HUES64 (cell line): Measurements from ENCODE around the gene IZUMO4.
"Not testable (repeated sequence)": the region's sequence is repeated elsewhere in the genome, so short reads cannot be mapped to it uniquely, and the experiment has no call there.

Experiments used
- H3K27ac ChIP-seq: 2 replicates; pipeline ENCODE4 v1.7.0; 2013; ENCODE audit warnings: low read depth, low read length, inconsistent platforms
- H3K27me3 ChIP-seq: 2 replicates; pipeline ENCODE4 v1.6.1; 2013; ENCODE audit warnings: mild to moderate bottlenecking, low read length; ENCODE audit not compliant: insufficient read depth
- H3K36me3 ChIP-seq: 2 replicates; pipeline ENCODE4 v1.6.1; 2013; ENCODE audit warnings: mild to moderate bottlenecking, low read length; ENCODE audit not compliant: insufficient read depth
- H3K4me1 ChIP-seq: 2 replicates; pipeline ENCODE4 v1.6.1; 2013; ENCODE audit warnings: mild to moderate bottlenecking, low read length, moderate library complexity; ENCODE audit not compliant: insufficient read depth
- H3K4me3 ChIP-seq: 2 replicates; pipeline ENCODE4 v1.5.1; 2013; ENCODE audit warnings: mild to moderate bottlenecking, low read length, moderate library complexity
- H3K9ac ChIP-seq: 2 replicates; pipeline ENCODE4 v1.6.1; 2013; ENCODE audit warnings: mild to moderate bottlenecking, low read depth, low read length
- H3K9me3 ChIP-seq: 2 replicates; pipeline ENCODE4 v1.6.1; 2013; ENCODE audit warnings: low read depth, low read length; ENCODE audit not compliant: insufficient read depth
- WGBS: fragments of 150-250, 120-280 bp; methylation state at CpG from one replicate; pipeline ENCODE4 v1.1.7; 2013; ENCODE audit warnings: missing lambda C conversion rate; 5-methylcytosine and 5-hydroxymethylcytosine counted together

Gene IZUMO4

DNA sequence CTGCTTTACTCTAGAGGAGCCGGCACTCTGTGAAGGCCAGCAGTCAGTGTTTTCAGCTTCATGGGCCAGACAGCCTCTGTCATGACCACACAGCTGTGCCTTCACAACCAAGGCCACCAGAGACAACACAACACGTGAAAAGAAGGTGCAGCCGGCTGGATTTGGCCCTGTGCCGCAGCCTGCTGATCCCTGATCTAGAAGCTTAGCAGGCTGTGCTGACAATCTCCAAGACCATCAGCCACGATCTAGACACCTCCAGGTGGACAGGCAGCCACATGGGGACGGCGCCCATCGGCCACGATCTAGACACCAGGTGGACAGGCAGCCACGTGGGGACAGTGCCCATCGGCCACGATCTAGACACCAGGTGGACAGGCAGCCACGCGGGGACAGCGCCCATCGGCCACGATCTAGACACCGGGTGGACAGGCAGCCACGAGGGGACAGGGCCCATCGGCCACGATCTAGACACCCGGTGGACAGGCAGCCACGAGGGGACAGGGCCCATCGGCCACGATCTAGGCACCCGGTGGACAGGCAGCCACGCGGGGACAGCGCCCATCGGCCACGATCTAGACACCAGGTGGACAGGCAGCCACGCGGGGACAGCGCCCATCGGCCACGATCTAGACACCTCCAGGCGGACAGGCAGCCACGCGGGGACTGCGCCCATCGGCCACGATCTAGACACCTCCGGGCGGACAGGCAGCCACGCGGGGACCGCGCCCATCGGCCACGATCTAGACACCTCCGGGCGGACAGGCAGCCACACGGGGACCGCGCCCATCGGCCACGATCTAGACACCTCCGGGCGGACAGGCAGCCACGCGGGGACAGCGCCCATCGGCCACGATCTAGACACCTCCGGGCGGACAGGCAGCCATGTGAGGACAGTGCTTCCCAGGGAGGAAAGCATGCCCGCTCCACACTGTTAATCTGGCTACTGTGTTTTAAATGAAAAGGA is 34.6 kb downstream of the IZUMO4 start:
- not testable (repeated sequence) for H3K9ac ChIP-seq, H3K9me3 ChIP-seq, H3K4me3 ChIP-seq, H3K27me3 ChIP-seq, H3K4me1 ChIP-seq, H3K27ac ChIP-seq
- WGBS, result 91% methylated on average over 67 of the region's 67 CpGs
- H3K36me3 ChIP-seq, result peaks cover 73% of the 10 kb centered on the region

DNA sequence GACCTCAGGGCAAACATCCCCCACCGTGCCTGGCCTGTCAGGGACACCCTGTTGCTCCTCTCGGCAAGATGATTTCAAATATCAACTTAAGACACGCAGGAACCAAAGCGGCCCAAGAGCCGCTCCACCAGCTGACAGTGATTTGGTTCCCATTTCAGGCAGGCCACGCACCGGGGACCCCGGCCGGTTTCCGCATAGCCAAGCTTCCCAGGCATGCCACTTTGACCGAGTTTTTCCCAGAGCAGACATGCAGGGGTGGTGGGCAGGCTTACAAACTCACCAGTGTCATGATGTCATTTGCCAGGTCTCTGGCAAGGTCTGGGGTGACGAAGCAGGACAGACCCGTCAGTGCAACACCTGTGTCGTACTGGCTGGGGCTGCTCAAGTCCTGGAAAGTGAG is 35.5 kb downstream of the IZUMO4 start:
- H3K27ac ChIP-seq, result no peak overlapping the region
- WGBS, result 96% methylated on average over 14 of the region's 14 CpGs
- no peak overlapping the region for H3K4me3 ChIP-seq
- H3K4me1 ChIP-seq, result no peaks in the 10 kb centered on the region
- peaks cover 73% of the 10 kb centered on the region for H3K36me3 ChIP-seq
- no peaks in the 10 kb centered on the region for H3K27me3 ChIP-seq
- no peak overlapping the region for H3K9ac ChIP-seq
- H3K9me3 ChIP-seq, result no peaks in the 10 kb centered on the region

DNA sequence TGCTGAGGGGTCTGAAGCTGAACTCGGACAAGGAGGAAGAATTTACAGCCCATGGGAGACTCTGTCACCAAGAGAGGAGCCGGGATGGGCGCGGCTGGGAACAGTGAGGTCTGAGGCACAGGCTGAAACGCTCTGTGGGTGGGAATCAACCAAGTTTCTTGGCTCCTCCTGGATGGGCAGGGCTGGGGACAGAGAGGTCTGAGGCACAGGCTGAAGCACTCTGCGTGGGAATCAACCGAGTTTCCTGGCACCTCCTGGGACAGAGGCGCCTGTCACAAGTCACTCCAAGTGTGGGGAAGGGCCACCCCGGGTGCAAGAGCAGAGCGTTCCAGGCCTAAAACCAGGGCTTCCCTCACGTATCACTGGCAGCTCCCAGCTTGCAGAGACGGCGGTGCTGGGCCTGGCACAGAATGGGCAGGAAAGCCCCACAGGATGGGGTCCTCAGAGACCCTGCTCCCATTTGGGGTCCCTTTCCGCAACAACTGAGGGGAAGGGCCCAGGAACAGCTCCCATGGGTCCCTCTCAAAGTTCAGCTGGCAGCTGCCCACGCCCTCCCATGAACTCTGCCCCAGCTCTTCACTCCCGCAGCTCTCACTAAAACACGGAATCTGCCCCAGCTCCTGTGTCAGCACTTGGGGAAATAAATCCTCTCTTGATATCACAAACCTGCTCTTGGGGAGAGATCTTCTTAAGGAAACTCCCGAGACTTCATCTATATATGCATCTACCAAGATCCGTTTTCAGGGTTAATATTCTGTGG is 36.2 kb downstream of the IZUMO4 start:
- Histone ChIP-seq H3K27me3 (no peaks in the 10 kb centered on the region), H3K9me3 (no peaks in the 10 kb centered on the region), H3K4me1 (no peaks in the 10 kb centered on the region), H3K36me3 (peaks cover 73% of the 10 kb centered on the region), H3K27ac (no peak overlapping the region), H3K4me3 (no peak overlapping the region), H3K9ac (no peak overlapping the region)
- WGBS, result 93% methylated on average over 19 of the region's 19 CpGs

DNA sequence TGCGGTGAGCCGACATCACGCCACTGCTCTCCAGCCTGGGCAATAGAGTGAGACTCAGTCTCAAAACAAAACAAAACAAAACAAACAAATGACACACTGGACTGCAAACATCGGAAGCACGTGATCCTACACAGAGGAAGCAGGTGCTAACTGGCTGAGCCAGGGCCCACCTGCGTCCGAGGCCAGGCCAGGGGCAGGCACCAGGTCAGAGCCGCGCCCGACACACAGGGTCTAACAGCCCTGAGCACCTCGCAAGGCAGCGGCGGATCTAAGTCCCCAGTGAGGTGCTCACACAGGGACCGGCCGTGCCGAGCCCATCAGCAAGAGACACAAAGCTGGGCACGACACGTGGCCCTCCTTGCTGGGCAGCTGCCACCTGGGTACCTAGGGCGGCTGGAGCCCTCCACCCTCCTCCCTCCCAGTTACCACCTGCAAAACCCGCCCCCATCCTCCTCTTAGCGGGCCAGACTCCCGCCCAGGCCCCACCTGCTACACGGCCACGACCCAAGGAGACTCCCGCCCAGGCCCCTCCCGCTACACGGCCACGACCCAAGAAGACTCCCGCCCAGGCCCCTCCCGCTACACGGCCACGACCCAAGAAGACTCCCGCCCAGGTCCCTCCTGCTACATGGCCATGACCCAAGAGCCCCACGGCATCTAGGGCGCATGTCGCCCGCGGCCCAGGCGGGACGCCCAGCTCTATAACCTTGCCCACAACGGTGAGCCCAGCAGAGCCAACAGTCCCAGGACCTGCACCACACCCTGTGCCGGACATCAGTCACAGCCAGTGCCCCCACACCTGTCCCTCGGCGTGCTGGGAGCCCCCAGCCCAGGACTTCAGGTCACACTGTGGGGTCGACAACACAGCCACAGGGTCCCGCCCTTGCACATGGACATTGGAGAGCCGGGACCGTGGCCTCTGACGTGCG is 39.0 kb downstream of the IZUMO4 start:
- Histone ChIP-seq H3K27ac (no peak overlapping the region), H3K36me3 (peaks cover 66% of the 10 kb centered on the region)
- 96% methylated on average over 50 of the region's 50 CpGs for WGBS

DNA sequence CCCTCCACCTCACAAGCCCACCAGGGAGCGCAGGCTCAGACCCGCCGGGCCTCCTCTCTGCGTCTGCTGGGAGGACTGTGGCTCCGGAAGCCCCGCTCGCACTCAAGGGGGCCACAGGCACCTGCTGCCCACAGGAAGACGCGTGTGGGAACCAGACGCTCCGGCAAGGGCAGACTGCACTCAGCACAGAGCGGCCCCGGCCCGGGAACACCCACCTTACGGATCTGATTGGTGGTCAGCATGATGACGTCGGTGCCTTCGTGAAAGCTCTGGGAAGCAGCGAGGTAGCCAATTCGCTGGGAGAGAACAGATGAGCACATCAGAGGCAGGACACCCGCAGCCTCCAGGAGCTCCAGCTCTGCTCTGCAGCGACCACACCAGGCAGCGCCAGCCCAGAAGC is 40.1 kb downstream of the IZUMO4 start:
- Histone ChIP-seq H3K9me3 (no peaks in the 10 kb centered on the region), H3K36me3 (peaks cover 56% of the 10 kb centered on the region), H3K4me3 (no peak overlapping the region), H3K4me1 (no peaks in the 10 kb centered on the region), H3K9ac (no peak overlapping the region), H3K27me3 (no peaks in the 10 kb centered on the region), H3K27ac (no peak overlapping the region)
- WGBS, result 95% methylated on average over 23 of the region's 23 CpGs

More for the DNA sequence above, 39.0 kb downstream of the IZUMO4 start:
- Histone ChIP-seq H3K9me3 (no peaks in the 10 kb centered on the region), H3K4me3 (no peak overlapping the region), H3K9ac (no peak overlapping the region), H3K27me3 (no peaks in the 10 kb centered on the region), H3K4me1 (no peaks in the 10 kb centered on the region)

DNA sequence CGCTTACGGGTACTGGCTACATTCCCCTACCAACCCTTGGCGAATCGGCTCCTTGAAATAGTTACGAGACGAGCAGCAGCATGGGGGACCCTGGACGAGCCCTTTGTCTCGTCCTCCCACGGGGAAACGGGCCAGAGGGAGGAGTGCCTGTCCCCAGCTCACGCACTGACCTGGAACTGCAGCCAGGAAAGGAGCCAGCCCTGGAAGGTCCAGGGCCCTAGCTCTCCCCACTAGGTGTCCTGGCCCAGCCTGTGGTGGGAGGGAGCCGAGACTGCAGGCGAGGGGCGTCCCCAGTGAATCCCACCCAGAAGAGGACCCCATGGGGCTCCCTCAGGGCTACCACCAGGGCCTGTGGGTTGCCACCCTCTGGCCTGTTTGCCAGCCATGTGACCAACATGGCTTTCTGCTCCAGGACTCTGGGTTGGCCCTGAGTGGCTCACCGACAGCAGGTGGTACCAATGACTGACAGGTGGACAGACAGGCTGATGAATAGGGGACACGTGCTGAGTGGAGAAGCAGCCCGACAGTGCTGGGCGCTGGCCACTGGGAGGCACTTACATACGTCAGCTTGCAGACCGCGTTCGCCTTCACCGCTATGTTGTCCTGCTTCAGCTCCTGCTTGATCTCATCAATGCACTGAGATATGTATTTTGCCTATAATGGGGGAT is 41.5 kb downstream of the IZUMO4 start:
- Histone ChIP-seq H3K4me3 (no peak overlapping the region), H3K9ac (no peak overlapping the region), H3K27me3 (no peaks in the 10 kb centered on the region), H3K36me3 (peaks cover 42% of the 10 kb centered on the region), H3K9me3 (no peaks in the 10 kb centered on the region), H3K4me1 (no peaks in the 10 kb centered on the region), H3K27ac (no peak overlapping the region)
- WGBS, result 95% methylated on average over 23 of the region's 23 CpGs

DNA sequence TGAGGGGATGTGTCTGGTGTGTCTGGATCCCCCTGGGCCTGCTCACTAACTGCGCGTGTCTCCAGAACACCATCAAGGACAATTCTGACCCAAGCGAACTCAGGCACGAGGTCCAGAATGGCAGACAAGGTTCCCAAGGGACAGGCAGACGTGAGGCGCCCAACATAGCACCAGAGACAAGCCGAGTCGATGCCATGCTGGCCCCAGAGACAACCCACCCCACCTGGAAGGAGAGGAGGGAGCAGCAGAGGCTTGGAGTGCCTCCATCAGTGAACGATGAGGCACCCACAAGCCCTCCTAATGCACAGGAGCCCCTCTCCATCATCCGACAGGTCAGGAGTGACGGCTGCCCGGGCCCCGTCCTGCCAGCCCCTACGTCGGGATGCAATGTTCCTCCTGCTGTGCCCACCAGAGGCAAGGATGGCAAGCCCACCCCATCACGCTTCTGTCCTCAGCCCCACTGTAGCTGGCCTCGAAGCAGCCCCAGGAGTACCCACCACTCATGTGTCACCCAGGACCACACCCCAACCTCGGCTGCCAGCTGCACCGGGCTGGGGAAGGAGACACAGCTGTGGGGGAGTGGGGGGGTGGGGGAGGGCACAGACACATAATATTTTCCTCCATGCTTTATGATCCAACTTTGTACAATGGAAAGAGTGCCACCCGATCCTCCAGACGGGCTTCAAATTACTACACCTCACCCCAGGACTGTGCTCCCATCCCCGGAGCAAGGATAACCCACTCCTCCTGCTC is 42.8 kb downstream of the IZUMO4 start:
- no peaks in the 10 kb centered on the region for H3K9me3 ChIP-seq
- peaks cover 38% of the 10 kb centered on the region for H3K36me3 ChIP-seq
- H3K4me3 ChIP-seq, result no peak overlapping the region
- no peak overlapping the region; the same call in 1 of the 2 replicates for H3K9ac ChIP-seq
- H3K27ac ChIP-seq, result no peak overlapping the region
- no peaks in the 10 kb centered on the region for H3K27me3 ChIP-seq
- no peaks in the 10 kb centered on the region for H3K4me1 ChIP-seq
- 94% methylated on average over 20 of the region's 22 CpGs for WGBS

DNA sequence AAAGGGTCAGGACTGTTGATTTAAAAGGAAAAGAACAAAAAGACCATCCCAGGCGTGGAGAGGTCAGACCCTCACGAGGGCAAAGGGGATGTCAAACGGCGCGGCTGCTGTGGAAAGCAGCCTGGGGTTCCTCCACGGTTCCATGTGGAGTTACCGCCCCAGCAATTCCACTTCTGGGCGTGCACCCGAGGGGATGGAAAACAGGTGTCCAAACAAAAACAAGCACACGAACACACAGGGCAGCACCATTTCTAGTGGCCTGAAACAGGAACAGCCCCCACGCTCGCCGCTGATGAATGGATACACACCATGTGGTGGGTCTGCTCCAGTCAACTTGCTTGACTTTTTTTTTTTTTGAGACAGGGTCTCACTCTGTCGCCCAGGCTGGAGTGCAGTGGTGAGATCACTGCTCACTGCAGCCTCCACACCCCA is 43.4 kb downstream of the IZUMO4 start:
- 94% methylated on average over 14 of the region's 14 CpGs for WGBS
- Histone ChIP-seq H3K27me3 (no peaks in the 10 kb centered on the region), H3K4me1 (no peaks in the 10 kb centered on the region), H3K36me3 (peaks cover 42% of the 10 kb centered on the region), H3K9ac (no peak overlapping the region; the same call in 1 of the 2 replicates), H3K9me3 (no peaks in the 10 kb centered on the region), H3K27ac (no peak overlapping the region), H3K4me3 (no peak overlapping the region)

DNA sequence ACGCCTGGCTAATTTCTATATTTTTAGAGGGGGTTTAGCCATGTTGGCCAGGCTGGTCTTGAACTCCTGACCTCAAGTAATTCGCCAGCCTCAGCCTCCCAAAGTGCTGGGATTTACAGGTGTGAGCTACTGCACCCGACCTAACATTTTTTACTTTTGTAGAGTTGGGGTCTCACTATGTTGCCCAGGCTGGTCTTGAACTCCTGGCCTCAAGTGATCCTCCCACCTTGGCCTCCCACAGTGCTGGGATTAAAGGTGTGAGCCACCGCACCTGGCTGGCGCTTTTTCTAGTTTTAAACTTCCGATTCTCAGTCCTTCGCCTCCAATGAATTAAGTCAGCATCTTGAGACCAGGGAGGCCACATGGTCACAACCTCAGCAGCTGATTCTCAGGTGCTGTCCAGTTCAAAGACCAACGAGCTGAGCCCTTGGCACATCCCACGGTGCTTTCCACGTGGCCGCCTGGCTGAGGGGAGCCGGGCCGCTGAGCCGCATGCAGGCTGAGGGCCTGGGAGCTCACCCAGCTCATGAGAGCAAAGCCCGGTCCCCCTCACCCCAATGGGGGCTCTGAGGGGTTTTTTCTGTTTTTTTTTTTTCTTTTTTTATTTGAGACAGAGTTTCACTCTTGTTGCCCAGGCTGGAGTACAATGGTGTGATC is 45.6 kb downstream of the IZUMO4 start:
- Histone ChIP-seq H3K36me3 (peaks cover 26% of the 10 kb centered on the region), H3K27ac (no peak overlapping the region), H3K27me3 (no peaks in the 10 kb centered on the region), H3K4me3 (no peak overlapping the region), H3K9me3 (no peaks in the 10 kb centered on the region), H3K9ac (no peak overlapping the region), H3K4me1 (no peaks in the 10 kb centered on the region)
- 94% methylated on average over 14 of the region's 15 CpGs for WGBS
